Type B pancreatic cell (in vitro differentiated cells): ENCODE measurements around the gene MRPL41. TPM values are rescaled to one million over a fixed set of nuclear protein-coding genes. Genes with fewer than 3 reads are reported as not detected.
"Not testable (repeated sequence)": the region's sequence is repeated elsewhere in the genome, so short reads cannot be mapped to it uniquely, and the experiment has no call there.

Experiments used
- DNase-seq: peaks from one replicate; pipeline ENCODE4 v3.0.0; 2021; ENCODE audit warnings: mixed read lengths; ENCODE audit not compliant: unreplicated experiment; ENCODE audit errors: extremely low spot score
- H3K27ac Mint-ChIP-seq: 2 replicates; pipeline ENCODE4 v1.8.0; 2021; ENCODE audit warnings: mild to moderate bottlenecking, mixed read lengths
- H3K27me3 Mint-ChIP-seq: 2 replicates; pipeline ENCODE4 v1.8.0; 2021; ENCODE audit warnings: mixed read lengths
- H3K36me3 Mint-ChIP-seq: 2 replicates; pipeline ENCODE4 v1.8.0; 2021; ENCODE audit warnings: mixed read lengths
- H3K4me1 Mint-ChIP-seq: one replicate; pipeline ENCODE4 v1.8.0; 2021; ENCODE audit warnings: mixed read lengths; ENCODE audit not compliant: unreplicated experiment
- H3K4me3 Mint-ChIP-seq: 2 replicates; pipeline ENCODE4 v1.8.0; 2021; ENCODE audit warnings: mild to moderate bottlenecking, mixed read lengths
- H3K9me3 Mint-ChIP-seq: 2 replicates; pipeline ENCODE4 v1.8.0; 2021; ENCODE audit warnings: mixed read lengths
- total RNA-seq: library from RNA; stranded (reverse); gene quantifications from 2 replicates; pipeline ENCODE4 v1.2.1, GENCODE V29; 2021; ENCODE audit warnings: low replicate concordance
- TF ChIP-seq, protein P1 (sequence below): fragments of 200-600 bp; sonication (generic); conservative IDR thresholded peaks from 2 replicates; pipeline ENCODE4 v1.5.0; 2021; ENCODE audit warnings: antibody characterized with exemption, mild to moderate bottlenecking

The MRPL41 gene
- total RNA-seq, 1 donor from 2014 or later, result 51.6 TPM

DNA sequence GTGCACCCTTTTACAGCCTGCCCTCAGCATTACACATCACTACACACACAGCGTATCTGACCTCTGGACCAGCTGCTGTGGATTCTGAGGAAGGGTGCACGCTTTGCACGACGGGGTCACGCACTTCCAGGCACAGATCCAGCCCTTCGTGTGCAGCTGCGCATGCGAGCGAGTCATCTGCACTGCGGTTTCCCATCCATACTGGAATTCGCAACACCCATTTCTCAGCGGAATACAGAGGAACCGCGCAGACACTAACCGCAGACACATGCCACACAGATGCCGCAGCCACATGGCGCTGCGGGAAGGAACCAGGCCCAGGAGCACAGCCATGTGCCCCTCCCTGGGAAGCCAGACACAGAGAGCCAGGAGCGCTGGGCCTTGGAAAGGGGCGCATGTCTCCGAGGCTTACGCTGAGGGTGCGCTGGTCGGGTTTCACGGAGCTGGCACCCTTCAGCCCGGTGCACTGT lies 44.9 kb upstream of the MRPL41 start:
- H3K4me3 Mint-ChIP-seq, result no peak overlapping the region
- TF ChIP-seq, protein P1, sequence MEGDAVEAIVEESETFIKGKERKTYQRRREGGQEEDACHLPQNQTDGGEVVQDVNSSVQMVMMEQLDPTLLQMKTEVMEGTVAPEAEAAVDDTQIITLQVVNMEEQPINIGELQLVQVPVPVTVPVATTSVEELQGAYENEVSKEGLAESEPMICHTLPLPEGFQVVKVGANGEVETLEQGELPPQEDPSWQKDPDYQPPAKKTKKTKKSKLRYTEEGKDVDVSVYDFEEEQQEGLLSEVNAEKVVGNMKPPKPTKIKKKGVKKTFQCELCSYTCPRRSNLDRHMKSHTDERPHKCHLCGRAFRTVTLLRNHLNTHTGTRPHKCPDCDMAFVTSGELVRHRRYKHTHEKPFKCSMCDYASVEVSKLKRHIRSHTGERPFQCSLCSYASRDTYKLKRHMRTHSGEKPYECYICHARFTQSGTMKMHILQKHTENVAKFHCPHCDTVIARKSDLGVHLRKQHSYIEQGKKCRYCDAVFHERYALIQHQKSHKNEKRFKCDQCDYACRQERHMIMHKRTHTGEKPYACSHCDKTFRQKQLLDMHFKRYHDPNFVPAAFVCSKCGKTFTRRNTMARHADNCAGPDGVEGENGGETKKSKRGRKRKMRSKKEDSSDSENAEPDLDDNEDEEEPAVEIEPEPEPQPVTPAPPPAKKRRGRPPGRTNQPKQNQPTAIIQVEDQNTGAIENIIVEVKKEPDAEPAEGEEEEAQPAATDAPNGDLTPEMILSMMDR, result no peak
- H3K27me3 Mint-ChIP-seq, result peaks cover 5% of the 10 kb centered on the region
- no peak overlapping the region for H3K27ac Mint-ChIP-seq
- peaks cover 5% of the 10 kb centered on the region for H3K9me3 Mint-ChIP-seq
- no peak for DNase-seq
- peaks cover 5% of the 10 kb centered on the region for H3K4me1 Mint-ChIP-seq
- H3K36me3 Mint-ChIP-seq, result no peaks in the 10 kb centered on the region

DNA sequence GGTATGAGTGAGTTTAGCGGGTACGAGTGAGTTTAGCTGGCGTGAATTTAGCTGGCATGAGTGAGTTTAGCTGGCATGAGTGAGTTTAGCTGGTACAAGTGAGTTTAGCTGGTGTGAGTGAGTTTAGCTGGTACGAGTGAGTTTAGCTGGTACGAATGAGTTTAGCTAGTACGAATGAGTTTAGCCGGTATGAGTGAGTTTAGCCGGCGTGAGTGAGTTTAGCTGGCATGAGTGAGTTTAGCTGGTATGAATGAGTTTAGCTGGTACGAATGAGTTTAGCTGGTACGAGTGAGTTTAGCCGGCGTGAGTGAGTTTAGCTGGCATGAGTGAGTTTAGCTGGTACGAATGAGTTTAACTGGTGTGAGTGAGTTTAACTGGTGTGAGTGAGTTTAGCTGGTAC lies 42.5 kb upstream of the MRPL41 start:
- TF ChIP-seq, protein P1, result no peak
- no peaks in the 10 kb centered on the region for H3K27me3 Mint-ChIP-seq
- H3K9me3 Mint-ChIP-seq, result no peaks in the 10 kb centered on the region
- no peak overlapping the region for H3K27ac Mint-ChIP-seq
- no peak for DNase-seq
- no peaks in the 10 kb centered on the region for H3K36me3 Mint-ChIP-seq
- H3K4me3 Mint-ChIP-seq, result no peak overlapping the region
- no peaks in the 10 kb centered on the region for H3K4me1 Mint-ChIP-seq

DNA sequence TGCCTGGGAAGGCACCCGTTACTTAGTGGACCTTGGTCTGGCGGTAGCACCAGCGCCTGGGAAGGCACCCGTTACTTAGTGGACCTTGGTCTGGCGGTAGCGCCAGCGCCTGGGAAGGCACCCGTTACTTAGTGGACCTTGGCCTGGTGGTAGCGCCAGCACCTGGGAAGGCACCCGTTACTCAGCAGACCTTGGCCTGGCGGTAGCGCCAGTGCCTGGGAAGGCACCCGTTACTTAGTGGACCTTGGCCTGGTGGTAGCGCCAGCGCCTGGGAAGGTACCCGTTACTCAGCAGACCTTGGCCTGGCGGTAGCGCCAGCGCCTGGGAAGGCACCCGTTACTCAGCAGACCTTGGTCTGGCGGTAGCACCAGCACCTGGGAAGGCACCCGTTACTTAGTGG lies 40.6 kb upstream of the MRPL41 start:
- not testable (repeated sequence) for H3K4me3 Mint-ChIP-seq, DNase-seq, H3K36me3 Mint-ChIP-seq, H3K27me3 Mint-ChIP-seq, H3K4me1 Mint-ChIP-seq, H3K27ac Mint-ChIP-seq, H3K9me3 Mint-ChIP-seq

DNA sequence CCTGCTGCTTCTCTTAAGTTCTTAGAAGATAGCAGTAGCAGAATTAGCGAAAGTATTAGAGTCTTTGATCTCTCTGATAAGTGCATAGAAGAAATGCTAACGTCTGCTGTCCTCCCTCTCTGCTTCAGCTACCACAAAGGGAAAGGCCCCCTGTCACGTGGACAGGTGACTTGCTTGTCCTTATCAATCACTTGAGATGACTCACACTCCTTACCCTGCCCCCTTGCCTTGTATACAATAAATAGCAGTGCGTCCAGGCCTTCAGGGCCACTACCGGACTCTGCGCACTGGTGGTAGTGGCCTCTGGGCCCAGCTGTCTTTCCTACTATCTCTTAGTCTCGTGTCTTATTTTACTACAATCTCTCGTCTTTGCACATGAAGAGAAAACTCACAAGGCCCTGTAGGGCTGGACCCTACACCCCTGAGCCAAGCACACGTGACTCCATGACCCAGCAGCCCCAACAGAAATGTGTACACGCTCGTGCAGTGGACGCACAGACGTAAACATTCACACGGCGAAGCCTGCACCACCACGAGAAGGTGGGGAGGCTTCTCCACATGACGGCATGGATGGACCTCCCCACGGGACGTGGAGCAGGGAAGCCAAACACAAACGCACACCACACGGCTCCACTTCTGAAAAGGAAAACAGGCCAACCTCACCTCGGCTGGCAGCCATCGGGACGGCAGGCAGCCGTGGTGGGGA lies 39.8 kb upstream of the MRPL41 start:
- DNase-seq, result no peak
- H3K9me3 Mint-ChIP-seq, result no peaks in the 10 kb centered on the region
- H3K27me3 Mint-ChIP-seq, result no peaks in the 10 kb centered on the region
- no peaks in the 10 kb centered on the region for H3K36me3 Mint-ChIP-seq
- no peaks in the 10 kb centered on the region for H3K4me1 Mint-ChIP-seq
- no peak overlapping the region for H3K4me3 Mint-ChIP-seq
- no peak overlapping the region for H3K27ac Mint-ChIP-seq
- TF ChIP-seq, protein P1, result no peak

DNA sequence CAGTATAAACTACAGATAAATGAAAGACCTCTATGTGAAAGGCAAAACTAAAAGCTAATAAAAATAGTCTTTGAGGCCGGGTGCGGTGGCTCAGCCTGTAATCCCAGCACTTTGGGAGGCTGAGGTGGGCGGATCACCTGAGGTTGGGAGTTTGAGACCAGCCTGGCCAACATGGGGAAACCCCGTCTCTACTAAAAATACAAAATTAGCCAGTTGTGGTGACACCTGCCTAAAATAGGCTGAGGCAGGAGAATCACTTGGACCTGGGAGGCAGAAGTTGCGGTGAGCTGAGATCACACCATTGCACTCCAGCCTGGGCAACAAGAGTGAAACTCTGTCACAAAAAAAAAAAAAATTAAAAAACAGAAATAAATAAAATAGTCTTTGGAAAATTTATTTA lies 38.5 kb upstream of the MRPL41 start:
- H3K27me3 Mint-ChIP-seq, DNase-seq, H3K27ac Mint-ChIP-seq, H3K4me1 Mint-ChIP-seq, H3K36me3 Mint-ChIP-seq, H3K4me3 Mint-ChIP-seq, H3K9me3 Mint-ChIP-seq: not testable (repeated sequence)

DNA sequence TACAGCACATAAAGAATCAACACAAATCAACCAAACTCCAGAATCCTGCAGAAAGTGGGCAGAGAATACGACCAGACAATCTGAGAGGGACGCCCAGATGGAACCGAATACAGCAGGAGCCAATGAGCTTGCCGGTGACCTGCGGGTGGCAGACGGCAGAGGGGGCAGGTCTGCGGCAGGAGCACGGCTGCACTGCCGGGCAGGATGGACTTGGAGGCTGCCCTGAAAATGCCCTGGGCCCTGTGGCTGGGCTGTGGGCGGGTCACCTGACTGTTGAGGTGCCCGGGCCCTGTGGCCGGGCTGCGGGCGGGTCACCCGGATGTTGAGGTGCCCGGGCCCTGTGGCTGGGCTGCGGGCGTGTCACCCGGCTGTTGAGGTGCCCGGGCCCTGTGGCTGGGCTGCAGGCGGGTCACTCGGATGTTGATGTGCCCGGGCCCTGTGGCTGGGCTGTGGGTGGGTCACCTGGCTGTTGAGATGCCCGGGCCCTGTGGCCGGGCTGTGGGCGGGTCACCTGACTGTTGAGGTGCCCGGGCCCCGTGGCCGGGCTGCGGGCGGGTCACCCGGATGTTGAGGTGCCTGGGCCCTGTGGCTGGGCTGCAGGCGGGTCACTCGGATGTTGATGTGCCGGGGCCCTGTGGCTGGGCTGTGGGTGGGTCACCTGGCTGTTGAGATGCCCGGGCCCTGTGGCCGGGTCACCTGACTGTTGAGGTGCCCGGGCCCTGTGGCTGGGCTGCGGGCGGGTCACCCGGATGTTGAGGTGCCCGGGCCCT lies 37.7 kb upstream of the MRPL41 start:
- H3K27ac Mint-ChIP-seq, DNase-seq, H3K27me3 Mint-ChIP-seq, H3K4me1 Mint-ChIP-seq, H3K9me3 Mint-ChIP-seq, H3K36me3 Mint-ChIP-seq, H3K4me3 Mint-ChIP-seq: not testable (repeated sequence)

DNA sequence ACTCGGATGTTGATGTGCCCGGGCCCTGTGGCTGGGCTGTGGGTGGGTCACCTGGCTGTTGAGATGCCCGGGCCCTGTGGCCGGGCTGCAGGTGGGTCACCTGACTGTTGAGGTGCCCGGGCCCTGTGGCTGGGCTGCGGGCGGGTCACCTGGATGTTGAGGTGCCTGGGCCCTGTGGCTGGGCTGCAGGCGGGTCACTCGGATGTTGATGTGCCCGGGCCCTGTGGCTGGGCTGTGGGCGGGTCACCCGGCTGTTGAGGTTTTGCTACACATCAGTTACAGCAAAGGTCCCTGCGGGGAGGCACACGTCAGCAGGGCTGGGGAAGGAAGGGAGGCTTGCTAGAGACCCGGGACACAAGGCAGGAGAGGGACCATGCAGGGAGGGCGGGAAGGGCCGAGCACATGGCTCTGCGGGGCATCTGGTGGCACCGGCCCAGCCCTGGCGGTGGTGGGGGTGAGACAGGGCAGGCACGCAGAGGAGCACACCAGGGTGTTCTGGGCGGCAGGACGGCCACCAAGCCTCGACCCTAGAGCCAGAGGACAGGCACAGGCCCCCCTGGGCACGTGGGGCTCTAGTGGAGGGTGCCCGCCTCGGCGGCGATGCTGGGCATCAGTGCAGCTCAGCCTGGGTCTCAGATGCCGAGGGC lies 36.9 kb upstream of the MRPL41 start:
- Mint-ChIP-seq H3K4me1 (no peaks in the 10 kb centered on the region), H3K27ac (no peak overlapping the region), H3K36me3 (no peaks in the 10 kb centered on the region), H3K4me3 (no peak overlapping the region), H3K9me3 (no peaks in the 10 kb centered on the region), H3K27me3 (no peaks in the 10 kb centered on the region)
- DNase-seq, result peak; percentile 60
- TF ChIP-seq, protein P1, result no peak
